HUDEP-2 (cell line): ENCODE data around the gene TCN2.
"Not testable (repeated sequence)": the region's sequence is repeated elsewhere in the genome, so short reads cannot be mapped to it uniquely, and the experiment has no call there.

Source experiments
- DNase-seq, 76 experiments: peaks; one replicate each; lab custom pipeline; 2025; ENCODE audit not compliant: unreplicated experiment in 76 of 76; lab: John Stamatoyannopoulos, UW

Gene TCN2

GRCh38 chr22:30606455-30607299 lies at the start of gene TCN2:
Gene TCN2, plus strand, starts transcription at chr22:30607174. Its CDS starts 158 bp downstream, at chr22:30607332.
- DNase-seq: peak in 14 of 76 experiments; percentile 8 to 46 (median 26)

GRCh38 chr22:30557243-30557642 lies 49.7 kb upstream of the TCN2 start:
- DNase-seq: peak in 2 of 76 experiments; percentile 5 to 10

- DNase-seq: no peak
Observed at GRCh38 chr22:30559889-30560288, 47.1 kb upstream of the TCN2 start.

- peak in 51 of 76 experiments; percentile 6 to 52 (median 31) for DNase-seq
Observed at GRCh38 chr22:30560643-30561202, 46.3 kb upstream of the TCN2 start.

GRCh38 chr22:30561402-30562189 lies 45.4 kb upstream of the TCN2 start:
- peak in 4 of 76 experiments; percentile 8 to 40 (median 22) for DNase-seq

GRCh38 chr22:30562366-30562765 lies 44.6 kb upstream of the TCN2 start:
- DNase-seq: peak in 58 of 76 experiments; percentile 15 to 78 (median 45)

GRCh38 chr22:30564045-30564760 lies 42.8 kb upstream of the TCN2 start:
- DNase-seq: no peak

- DNase-seq: no peak
Observed at GRCh38 chr22:30564761-30565119, 42.2 kb upstream of the TCN2 start.

- DNase-seq: peak in 2 of 76 experiments; percentile 6 to 14
Observed at GRCh38 chr22:30565341-30565740, 41.6 kb upstream of the TCN2 start.

- DNase-seq: no peak
Observed at GRCh38 chr22:30566125-30566524, 40.8 kb upstream of the TCN2 start.

GRCh38 chr22:30567277-30567676 lies 39.7 kb upstream of the TCN2 start:
- not testable (repeated sequence) for DNase-seq

- no peak for DNase-seq
Observed at GRCh38 chr22:30568137-30568805, 38.7 kb upstream of the TCN2 start.

- DNase-seq: no peak
Observed at GRCh38 chr22:30569674-30570202, 37.2 kb upstream of the TCN2 start.

GRCh38 chr22:30572210-30572609 lies 34.8 kb upstream of the TCN2 start:
- DNase-seq: no peak

- no peak for DNase-seq
Observed at GRCh38 chr22:30572840-30573593, 34.0 kb upstream of the TCN2 start.

GRCh38 chr22:30573594-30574094 lies 33.3 kb upstream of the TCN2 start:
- no peak for DNase-seq

- DNase-seq: no peak
Observed at GRCh38 chr22:30574095-30574981, 32.6 kb upstream of the TCN2 start, which contains the start of gene GAL3ST1. Gene GAL3ST1, minus strand, starts transcription at chr22:30574665. Its CDS starts 17,273 bp downstream, at chr22:30557392.
